Amniotic stem cell (primary cell): Measurements from ENCODE around the gene BCS1L.

Source experiments
- DNase-seq: peaks from one replicate; lab custom pipeline; 2025; lab: John Stamatoyannopoulos, UW

BCS1L gene, protein sequence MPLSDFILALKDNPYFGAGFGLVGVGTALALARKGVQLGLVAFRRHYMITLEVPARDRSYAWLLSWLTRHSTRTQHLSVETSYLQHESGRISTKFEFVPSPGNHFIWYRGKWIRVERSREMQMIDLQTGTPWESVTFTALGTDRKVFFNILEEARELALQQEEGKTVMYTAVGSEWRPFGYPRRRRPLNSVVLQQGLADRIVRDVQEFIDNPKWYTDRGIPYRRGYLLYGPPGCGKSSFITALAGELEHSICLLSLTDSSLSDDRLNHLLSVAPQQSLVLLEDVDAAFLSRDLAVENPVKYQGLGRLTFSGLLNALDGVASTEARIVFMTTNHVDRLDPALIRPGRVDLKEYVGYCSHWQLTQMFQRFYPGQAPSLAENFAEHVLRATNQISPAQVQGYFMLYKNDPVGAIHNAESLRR

DNA sequence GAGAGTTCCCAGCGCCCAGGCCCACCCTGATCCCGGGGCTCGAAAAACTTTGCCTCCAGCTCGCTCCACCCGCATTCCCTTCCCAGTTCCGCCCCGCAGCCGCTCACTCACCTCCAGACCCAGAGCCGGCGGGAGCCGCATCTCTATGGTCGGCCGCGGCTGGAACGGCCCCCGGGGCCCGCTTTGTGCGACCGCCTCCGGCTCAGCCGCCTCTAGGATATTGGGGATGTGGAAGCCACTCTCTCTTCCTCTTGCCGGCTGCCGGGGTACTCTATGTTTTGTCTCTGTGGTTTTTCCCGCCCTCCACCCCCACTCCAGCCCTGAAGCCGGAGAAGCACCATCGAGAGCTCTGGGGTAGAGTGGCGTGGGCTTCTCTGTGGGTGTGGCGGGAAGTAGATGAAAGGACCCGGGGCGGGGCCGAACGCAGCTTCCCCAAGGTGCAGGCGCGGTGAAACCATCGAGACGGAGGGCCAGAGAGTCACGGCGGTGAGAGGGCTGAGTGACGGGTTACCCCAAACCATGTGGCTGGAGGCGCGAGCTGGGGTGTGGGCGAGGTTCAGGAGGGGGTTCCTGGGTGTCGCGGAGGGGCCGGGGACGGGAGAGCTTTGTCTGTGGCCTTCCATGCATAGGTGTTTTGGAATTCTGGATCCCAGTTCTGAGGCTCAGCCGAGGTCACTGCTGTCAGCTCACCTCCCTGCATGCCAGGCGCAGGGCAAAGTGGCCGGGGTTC is at the start of gene BCS1L, which contains the start of gene ZNF142:
TSS of gene BCS1L (plus strand) at position 426 of the 730 bp plus-strand sequence. CDS start 1,305 bp downstream, outside the sequence.
TSS of gene ZNF142 (minus strand) at position 366 of the 730 bp plus-strand sequence. CDS start 3,194 bp downstream, outside the sequence.
- DNase-seq, result no peak

DNA sequence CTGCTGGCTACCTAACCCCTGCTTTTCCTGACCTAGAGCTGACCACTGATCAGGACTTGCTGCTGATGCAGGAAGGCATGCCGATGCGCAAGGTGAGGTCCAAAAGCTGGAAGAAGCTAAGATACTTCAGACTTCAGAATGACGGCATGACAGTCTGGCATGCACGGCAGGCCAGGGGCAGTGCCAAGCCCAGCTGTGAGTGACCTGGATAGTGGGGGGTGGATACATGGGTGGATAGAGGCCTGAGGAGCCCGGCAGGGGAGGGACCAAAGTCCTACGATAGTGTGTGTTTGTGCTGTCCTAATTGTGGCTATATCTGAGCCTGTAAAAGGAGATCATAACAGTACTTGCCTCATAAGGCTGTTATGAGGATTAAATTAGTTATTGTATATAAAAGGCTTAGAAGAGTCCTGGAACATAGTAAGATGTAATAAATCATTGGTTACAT is 43.6 kb upstream of the BCS1L start:
- no peak for DNase-seq

DNA sequence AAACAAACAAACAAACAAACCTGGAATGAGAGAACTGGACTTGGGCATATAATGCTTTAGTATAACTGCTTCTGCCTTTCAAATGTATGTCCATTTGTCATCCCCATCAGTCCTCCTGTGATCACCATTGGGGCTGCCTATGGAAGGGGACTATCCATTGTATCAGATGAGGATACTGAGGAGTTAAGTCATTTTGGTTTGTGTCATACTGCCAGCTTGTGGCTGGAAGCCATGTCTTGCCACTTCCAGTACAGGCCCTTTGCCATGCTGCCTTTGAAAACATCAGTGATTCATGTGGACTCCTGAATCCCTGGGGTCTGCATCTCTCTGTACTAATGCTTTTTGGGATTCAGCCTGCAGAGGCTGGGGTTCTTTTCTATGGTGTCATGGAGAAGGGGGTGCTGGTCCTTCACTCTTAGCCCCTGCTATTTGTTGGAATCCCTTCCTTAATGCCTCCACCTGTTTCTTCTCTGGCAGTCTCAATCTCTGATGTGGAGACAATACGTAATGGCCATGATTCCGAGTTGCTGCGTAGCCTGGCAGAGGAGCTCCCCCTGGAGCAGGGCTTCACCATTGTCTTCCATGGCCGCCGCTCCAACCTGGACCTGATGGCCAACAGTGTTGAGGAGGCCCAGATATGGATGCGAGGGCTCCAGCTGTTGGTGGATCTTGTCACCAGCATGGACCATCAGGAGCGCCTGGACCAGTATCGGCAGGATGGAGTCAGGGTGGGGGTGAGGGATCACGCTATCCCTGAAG is 41.2 kb upstream of the BCS1L start:
- no peak for DNase-seq

DNA sequence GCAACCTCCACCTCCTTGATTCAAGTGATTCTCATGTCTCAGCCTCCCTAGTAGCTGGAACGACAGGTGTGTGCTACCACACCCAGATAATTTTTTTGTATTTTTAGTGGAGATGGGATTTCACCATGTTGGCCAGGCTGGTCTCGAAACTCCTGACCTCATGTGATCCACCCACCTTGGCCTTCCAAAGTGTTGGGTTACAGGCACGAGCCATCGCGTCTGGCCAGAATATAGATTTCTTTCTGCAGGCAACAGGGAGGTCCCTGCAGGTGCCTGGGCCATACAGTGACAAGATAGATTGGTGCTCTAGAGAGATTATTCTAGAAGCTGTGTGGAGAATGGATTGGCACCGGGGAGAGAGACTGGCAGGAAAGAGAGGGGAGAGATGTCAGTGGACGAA is 38.5 kb upstream of the BCS1L start:
- no peak for DNase-seq

DNA sequence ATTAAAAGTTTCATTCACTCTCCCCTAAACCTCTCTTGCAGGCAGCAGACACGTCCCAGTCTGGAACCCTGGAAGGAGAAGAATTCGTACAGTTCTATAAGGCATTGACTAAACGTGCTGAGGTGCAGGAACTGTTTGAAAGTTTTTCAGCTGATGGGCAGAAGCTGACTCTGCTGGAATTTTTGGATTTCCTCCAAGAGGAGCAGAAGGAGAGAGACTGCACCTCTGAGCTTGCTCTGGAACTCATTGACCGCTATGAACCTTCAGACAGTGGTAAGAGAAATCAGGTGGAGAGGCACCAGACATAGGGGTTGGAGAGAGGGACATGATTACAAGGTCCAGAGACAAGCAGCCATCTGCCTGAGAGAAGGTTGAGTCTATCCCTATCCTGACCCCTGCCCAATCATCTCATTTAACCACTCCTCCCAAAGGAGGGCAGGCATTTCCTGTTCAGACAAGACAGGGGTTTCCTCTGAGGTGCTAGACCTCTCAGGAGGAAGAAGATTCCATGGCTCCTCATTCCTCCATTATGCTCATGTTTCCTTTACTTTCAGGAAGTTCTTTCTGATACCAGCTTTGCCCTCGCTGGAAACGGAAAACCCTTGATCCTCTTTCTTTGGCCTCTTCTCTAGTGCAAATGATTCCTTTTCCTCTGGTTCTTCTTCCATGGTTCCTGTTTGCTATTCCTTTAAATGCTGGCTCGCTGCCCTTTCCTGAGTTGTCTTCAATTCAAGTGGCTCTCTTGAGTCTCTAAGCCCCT is 36.7 kb upstream of the BCS1L start:
- no peak for DNase-seq

DNA sequence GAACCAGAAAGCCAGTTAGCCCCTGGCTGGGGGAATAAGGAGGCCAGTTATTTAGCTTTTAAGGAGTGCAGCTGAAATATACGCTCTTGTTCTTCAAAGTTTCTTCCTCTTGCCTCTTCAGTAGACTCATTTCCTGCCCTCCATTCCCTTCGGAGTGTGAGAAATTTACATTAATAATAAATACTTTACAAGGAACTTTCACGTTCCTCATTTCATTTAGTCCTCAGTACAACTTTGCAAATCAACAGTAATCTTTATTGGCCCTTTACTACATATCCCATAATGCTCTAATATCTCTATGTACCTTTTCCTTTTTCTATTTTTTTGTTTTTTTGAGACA is 36.1 kb upstream of the BCS1L start:
- no peak for DNase-seq

DNA sequence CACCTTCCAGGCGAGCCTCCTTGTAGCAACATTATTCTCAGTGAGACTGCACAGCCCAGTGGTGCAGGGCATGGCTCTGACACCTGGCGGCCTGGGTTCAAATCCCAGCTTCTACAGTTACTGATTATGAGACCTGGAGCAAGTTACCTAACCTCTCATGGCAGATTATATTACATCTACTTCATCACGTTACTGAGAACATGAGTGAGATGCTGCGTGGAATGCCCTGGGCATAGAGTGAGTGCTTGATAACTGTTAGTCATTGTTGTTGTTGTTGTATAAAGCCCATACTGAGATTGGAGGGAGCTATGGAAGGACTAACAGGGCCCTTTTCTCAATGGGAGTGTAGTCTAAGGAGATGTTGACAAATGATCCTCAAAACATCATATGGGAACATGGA is 33.1 kb upstream of the BCS1L start:
- DNase-seq, result no peak

DNA sequence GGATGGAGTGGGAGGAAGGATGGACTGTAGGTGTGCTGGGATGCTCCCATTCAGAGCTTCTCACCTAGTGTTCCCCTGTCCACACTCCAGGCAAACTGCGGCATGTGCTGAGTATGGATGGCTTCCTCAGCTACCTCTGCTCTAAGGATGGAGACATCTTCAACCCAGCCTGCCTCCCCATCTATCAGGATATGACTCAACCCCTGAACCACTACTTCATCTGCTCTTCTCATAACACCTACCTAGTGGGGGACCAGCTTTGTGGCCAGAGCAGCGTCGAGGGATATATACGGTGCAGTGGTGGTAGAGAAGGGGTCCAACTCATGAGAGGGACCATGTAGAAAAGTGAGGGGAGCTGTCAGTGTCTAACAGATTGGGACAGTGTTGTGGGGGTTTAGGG is 31.5 kb upstream of the BCS1L start:
- DNase-seq, result no peak

DNA sequence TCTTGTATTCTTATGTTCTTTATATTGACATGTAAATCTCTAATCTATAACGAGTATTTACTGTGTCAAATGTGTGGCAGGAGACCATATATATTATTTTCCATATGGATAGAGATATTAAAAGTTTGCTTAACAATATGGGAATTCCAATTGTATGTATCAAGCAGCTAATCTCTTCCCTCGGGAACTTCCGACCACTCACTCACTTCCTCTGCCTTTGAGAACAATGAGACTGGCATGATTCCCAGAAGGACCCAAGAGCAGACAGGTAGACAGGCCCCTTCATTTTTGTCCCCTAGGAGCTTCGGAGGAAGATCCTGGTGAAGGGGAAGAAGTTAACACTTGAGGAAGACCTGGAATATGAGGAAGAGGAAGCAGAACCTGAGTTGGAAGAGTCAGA is 27.6 kb upstream of the BCS1L start:
- DNase-seq, result no peak

DNA sequence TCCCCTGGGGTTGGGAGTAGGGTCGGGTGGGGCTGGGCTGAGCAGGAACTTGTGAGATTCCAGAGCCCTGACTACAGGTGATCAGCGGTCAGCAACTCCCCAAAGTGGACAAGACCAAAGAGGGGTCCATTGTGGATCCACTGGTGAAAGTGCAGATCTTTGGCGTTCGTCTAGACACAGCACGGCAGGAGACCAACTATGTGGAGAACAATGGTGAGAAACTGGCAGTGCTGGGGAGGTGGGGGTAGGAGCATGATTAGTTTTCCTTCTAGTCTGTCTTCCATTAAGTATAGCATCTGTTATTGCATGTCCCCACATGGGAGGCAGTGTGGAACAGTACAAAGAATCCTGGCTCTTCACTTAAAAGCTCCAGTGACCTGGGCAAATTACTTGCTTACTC is 23.8 kb upstream of the BCS1L start:
- no peak for DNase-seq

DNA sequence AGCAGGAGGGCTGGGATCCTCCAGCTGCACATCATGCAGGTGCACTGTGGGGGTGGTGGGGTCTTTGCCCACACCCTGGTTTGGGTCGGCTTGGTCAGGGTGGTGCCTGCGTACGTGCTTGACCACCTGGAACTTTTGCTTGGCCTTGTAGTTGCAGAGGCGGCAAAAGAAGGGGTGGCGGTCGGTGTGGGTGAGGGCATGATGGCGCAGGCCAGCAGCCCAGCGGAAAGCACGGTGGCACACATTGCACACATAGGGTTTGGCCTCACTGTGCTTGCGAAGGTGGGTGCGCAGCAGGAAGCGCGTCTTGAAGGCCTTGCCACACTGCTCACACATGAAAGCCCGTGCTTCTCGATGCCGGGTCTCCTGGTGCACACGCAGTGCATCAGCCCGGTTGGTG is 21.1 kb upstream of the BCS1L start:
- DNase-seq, result no peak

DNA sequence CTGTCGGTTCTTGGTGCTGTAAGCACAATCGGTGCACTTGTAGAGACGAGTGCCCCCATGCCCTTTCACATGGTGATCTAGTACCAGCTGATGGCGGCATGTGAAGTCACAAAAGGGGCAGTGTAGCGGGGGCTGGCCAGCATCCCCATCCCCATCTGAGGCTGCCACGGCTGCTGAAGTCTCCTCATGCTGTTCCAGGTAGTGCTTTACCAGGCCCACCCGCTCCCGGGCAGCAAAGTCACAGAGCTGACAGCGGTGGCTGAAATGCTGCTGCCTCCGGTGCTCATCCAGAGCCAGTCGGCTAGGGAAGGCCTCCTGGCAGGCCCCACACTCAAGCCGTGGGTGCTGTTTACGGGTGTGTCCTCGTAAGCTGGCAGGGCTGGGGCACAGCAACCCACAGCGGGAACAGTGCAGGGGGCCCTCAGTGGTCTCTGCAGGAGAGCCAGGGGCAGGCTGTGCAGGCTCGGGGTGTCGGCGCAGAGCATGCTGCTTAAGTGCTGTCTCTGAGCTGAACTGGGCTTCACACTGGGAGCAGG is 17.3 kb upstream of the BCS1L start:
- DNase-seq, result no peak

DNA sequence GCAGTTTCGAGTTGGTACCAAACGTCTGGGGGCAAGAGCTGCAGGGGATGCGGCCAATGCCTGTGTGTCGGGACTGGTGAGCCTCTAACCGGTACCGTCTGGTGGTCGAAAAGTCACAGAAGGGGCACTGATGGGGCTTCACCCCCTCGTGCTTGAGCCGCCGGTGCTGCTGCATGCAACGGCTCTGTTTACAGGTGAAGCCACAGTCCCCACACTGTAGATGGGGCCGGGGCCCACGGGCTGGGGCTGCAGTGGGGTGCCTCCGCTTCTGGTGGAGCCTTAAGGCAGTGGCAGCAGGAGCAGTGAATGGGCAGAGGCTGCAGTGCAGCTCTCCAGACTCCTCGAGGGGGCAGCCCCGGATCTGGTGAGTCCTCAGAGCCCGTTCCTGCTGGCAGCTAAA is 16.7 kb upstream of the BCS1L start:
- no peak for DNase-seq

DNA sequence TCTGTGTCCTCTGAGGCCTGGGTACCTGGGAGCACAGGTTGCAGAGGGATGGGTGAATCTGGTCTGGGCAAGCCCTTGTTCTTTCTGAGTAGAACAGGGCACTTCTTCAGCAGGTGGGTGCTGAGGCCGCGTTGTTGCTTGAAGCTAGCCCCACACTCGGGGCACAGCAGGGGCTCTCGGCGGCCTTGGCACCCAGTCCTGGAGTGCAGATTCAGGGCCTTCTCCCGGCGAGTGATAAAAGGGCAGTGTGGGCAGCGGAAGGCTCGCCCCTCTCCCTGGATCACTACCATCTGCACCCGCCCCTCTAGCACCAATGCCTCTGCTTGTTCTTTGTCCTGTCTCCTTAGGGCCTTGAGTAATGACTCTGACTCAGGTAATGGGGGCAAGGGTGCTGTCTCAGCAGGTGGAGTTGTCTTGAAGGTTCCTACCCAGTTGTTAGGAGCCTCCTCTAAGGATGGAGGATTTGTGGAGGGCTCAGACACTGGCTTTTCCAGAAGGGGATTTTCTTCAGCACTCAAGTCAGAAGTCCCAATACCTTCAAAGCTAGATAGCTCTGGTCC is 15.7 kb upstream of the BCS1L start:
- DNase-seq, result no peak

DNA sequence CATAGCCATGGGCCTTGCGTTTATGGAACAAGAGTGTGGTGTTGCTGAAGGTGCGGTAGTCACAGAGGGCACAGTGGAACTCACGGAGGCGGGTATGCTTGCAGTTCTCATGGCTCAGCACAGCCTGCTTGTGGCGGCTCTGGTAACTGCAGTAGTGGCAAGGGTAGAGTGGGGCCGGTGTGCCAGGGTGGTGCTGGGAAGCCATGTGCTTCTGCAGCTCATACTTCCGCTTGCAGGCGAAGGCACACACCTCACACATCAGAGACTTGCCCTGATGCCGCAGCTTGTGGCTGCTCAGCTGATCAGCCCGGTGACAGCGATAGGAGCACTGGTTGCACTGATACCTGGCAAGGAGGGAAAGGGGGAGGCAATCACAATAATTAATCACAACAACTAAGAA is 14.8 kb upstream of the BCS1L start:
- DNase-seq, result no peak

DNA sequence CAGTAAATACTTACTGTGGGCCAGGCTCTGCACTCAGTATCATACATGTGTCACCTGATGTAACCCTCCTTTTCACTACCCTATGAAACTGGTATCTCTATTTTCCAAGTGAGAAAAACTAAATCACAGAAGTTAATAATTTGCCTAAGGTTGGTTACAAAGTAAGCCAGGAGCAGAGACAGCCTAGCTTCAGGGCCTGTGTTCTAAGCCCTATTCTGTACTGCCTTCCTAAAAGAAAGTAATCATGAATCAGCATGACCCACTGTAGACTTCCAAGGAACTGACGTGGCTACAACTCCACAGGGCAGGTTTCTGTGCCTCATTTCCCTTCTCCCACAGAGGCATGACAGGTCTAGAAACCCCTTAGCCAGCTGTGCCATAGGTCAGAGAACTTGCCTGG is 14.4 kb upstream of the BCS1L start:
- no peak for DNase-seq

DNA sequence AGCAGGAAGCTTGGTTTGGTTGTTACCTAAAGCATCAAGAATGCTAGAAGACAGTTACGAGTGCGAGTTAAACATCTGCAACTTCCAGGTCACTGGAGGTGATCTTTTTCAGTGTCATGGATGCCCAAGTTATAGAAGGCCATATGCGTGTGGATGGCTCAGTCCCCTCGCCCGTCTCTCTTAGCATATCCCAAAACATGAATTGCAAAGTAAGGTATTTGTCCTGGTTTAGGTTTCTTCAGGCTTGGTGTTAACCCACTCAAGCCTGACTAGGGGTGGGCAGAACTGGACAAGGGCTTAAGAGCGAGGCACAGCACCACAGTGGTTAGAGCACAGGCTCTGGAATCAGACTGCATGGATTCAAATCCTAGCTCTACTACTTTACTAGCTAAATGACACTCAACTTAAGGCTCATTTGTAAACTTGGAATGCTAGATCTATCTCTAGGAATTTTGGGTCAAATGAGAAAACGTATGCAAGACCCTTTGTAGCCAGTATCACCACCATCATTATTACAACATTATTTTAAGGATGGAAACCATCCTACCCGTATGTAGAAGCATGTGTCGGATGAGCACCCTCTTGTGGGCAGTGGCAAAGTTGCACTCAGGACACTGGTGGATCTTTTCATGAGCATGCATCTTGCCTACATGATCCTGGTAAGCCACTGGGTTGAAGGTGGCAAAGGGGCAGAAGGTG is 11.2 kb upstream of the BCS1L start:
- DNase-seq, result peak; percentile 36

DNA sequence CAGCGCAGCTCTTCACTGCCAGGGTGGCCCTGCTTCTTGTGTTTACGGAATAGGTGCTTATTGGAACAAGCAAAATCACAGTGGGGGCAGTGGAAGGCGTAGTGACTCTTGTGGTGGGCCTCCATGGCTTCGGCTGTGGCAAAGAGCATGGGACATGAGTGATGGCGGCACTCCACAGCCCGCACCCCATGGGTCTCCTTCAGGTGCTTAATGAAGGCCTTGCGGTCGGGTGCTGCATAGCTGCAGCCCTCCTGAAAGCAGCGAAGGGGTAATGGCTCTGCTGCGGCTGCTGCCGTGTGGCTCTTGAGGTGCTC is 10.7 kb upstream of the BCS1L start:
- DNase-seq, result no peak

DNA sequence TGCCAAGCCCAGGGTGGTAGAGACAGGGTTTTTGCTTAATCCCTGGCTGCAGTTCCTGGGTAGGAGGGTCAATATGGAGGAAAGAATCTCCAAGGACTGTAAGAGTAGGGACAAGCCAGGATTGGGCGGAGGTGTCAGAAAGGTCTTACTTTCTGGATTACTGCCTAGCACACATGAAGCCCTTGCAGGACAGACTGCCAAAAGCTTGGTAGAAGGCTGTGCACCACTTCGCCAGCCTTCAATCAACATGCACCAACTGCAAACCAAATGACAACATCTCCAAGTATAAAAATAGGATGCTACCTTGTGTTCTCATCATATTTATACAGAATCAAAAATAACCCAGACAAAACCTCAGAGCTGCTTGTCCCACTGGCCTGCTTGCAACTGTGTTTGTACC is 3.7 kb upstream of the BCS1L start:
- DNase-seq, result no peak

DNA sequence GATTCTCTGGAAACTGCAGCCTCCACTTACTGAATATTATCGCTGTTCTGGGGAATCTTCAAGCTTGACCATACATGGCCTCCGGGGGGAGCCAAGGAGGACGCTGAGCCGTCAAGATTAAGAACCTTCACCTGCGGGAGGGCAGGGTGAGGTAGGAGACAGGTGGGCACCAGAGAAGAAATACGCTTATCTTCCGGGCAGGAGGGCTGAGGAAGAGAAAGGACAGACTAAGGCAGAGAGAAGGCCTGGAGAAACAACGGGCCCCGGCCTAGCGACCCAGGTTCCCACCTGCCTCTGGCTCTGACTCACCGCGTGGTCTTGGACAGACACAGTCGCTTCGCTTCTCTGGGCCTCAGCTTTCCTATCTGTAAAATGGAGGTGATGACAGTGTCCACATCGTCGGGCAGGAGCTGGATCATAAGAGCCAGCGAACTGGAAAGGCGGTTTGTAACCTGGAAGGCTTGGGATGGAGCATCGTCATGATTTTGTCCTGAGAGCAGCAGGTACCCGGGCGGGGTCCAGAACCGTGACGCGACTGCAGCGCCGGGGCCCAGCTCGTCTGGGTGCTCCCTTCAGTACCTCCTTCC is 719 bp upstream of the BCS1L start:
- DNase-seq, result peak; percentile 42

DNA sequence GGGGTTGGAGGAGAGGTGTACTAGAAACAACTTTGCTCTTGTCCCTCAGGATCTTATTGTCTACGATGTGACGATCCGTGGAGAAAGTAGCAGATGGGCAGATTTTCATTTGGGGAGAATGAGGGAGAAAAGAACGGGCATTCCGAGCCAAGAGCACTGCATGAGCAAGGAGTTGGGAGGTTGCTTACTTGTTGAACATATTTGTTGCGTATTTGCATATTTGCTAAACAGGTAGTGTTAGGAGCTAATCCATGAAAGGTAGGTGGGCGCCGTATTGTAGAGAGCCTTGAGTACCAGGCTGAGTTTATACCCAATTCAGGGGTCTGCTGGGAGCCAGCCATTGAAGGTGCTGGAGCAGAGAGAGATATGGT is 490 bp downstream of the BCS1L start:
- no peak for DNase-seq
